HG03460 (cell line): Measurements from ENCODE around the gene CSN1S1.

Source experiments
- ATAC-seq: cut with Tn5 transposase; IDR thresholded peaks from one replicate; pipeline ENCODE4 v1.9.1; 2021; ENCODE audit not compliant: unreplicated experiment

Gene CSN1S1

GRCh38 chr4:69991016-69991415, 60.1 kb downstream of the CSN1S1 start:
- ATAC-seq: no peak

- no peak for ATAC-seq
Observed at GRCh38 chr4:69994782-69995181, 63.9 kb downstream of the CSN1S1 start.

- no peak for ATAC-seq
Observed at GRCh38 chr4:69995526-69996016, 64.7 kb downstream of the CSN1S1 start, which contains the start of gene STATH. Gene STATH (plus strand): TSS chr4:69995966. CDS start chr4:69998438, 2,472 bp downstream.
